ENCODE measurements around the gene APPBP2.

The APPBP2 gene, protein sequence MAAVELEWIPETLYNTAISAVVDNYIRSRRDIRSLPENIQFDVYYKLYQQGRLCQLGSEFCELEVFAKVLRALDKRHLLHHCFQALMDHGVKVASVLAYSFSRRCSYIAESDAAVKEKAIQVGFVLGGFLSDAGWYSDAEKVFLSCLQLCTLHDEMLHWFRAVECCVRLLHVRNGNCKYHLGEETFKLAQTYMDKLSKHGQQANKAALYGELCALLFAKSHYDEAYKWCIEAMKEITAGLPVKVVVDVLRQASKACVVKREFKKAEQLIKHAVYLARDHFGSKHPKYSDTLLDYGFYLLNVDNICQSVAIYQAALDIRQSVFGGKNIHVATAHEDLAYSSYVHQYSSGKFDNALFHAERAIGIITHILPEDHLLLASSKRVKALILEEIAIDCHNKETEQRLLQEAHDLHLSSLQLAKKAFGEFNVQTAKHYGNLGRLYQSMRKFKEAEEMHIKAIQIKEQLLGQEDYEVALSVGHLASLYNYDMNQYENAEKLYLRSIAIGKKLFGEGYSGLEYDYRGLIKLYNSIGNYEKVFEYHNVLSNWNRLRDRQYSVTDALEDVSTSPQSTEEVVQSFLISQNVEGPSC

DNA sequence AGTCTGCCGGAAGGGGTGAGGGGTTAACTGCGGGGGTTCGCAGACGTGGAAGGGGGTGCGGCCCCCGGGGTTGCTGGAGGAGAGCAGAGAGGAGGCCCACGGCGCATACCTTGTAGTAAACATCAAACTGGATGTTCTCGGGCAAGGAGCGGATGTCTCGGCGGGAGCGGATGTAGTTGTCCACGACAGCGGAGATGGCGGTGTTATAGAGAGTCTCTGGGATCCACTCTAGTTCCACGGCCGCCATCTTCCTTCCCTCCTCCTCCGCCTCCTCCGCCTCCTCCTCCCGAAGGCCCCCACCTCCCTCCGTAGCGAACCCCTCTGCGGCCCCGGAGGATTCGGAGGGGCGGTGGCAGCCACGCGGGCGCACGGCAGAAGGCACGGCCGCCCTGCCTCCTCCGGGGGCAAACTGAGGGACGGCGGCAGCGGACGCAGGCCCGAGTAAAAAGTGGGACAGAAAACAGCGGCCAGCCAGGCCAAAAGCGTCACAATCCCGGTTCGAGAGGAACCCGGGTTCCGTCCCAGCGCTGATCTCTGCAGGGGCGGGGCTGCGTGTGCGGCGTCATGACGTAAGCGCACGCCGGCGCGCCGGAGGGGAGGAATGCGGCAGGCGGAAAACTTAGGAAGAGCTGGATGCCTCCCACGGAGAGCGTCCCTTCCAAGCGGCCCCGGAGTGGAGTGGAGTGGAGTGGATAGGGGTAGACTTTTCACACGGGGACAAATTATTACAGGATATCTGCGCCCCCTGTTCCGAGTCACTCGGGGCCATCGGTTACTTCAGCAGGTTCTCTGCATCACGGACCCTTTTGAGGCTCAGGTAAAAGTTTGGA is at the start of gene APPBP2:
Gene APPBP2 (minus strand): TSS at position 558 of the 830 bp plus-strand sequence. CDS start 311 bp downstream, at position 247.
- DNase-seq (ENCODE audit: low read depth), result peak; percentile 56
- TF ChIP-seq, protein P1, sequence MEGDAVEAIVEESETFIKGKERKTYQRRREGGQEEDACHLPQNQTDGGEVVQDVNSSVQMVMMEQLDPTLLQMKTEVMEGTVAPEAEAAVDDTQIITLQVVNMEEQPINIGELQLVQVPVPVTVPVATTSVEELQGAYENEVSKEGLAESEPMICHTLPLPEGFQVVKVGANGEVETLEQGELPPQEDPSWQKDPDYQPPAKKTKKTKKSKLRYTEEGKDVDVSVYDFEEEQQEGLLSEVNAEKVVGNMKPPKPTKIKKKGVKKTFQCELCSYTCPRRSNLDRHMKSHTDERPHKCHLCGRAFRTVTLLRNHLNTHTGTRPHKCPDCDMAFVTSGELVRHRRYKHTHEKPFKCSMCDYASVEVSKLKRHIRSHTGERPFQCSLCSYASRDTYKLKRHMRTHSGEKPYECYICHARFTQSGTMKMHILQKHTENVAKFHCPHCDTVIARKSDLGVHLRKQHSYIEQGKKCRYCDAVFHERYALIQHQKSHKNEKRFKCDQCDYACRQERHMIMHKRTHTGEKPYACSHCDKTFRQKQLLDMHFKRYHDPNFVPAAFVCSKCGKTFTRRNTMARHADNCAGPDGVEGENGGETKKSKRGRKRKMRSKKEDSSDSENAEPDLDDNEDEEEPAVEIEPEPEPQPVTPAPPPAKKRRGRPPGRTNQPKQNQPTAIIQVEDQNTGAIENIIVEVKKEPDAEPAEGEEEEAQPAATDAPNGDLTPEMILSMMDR (IDR thresholded peaks at IDR 0.05; ENCODE audit: control insufficient read depth, extremely low read depth, insufficient read depth), result no peak
- H3K4me3 ChIP-seq (ENCODE audit: low read depth, low read length), result peak within 1 kb of the TSS; percentile 84

DNA sequence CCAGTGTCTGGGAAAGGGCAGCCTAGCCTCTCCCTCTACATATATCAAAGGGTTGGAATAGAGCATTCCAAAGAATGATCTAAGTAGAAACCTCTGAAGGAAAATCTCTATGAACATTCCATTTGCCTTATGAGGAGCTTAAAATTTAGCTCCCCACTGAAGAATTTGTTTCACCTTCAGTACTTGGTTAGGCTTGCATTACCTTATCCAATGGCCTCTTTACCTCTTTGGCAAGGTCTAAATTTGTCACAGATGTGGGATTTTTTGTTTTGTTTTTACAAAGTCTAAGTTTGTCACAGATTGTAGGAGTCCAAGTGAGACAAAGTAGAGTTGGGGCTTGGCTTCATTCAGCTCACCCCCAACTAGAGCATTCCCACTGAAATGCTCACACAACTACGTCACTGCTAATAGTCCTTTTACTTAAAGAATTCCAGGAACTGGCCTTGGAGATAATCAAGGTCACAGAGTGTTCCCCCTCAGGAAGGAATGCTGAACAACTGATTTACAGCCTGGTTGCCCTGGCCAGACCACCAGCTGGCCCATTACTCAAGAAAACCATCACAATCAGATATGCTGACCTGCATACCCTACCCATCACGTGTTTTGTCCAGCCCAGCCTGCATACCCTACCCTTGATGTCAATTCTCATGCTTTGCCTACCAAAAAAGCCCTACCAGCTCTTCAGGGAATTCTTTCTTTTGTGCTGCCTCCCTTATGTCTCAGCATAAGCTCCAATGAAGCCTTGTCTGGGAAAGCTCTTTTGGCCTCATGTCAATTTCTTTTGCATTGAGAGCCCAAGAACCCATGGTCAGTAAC is 47.4 kb upstream of the APPBP2 start:
- DNase-seq (ENCODE audit: low read depth), result no peak
- no peak overlapping the region for H3K4me3 ChIP-seq (ENCODE audit: low read depth, low read length)
- TF ChIP-seq, protein P1 (IDR thresholded peaks at IDR 0.05; ENCODE audit: control insufficient read depth, extremely low read depth, insufficient read depth), result no peak

DNA sequence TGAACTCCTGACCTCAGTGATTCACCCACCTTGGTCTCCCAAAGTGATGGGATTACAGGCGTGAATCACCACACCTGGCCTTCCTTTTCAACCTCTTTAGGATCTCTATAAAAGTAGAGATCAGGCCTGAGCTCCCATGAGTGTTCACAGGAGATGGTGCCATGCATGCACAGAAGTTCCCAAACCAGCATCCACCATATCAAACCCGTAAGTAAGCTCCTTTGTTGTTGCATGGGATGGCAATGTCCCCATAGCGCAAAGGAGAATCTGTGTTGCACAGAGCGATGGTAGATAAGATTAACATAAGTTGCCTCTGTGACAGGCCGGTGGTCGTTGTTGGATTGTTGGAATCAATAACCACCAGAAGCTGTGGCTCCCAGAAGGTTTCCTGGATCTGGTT is 39.2 kb upstream of the APPBP2 start:
- TF ChIP-seq, protein P1 (IDR thresholded peaks at IDR 0.05; ENCODE audit: control insufficient read depth, extremely low read depth, insufficient read depth), result no peak
- H3K4me3 ChIP-seq (ENCODE audit: low read depth, low read length), result no peak overlapping the region
- DNase-seq (ENCODE audit: low read depth), result no peak

DNA sequence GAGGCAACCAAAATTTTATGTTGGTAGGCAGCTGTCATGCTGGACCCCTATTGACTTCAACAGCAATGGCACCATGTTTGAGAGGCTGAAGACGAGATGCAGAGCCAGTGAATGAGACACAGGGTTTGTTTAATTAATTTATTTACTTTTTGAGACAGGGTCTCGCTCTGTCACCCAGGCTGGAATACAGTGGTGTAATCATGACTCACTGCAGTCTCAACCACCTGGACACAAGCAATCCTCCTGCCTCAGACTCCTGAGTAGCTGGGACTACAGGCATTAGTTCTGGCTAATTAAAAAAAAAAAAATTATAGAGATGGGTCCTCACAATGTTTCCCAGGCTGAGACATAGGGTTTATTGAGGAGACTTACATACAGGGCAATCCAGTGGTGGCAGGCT is 37.7 kb upstream of the APPBP2 start:
- no peak overlapping the region for H3K4me3 ChIP-seq (ENCODE audit: low read depth, low read length)
- TF ChIP-seq, protein P1 (IDR thresholded peaks at IDR 0.05; ENCODE audit: control insufficient read depth, extremely low read depth, insufficient read depth), result no peak
- no peak for DNase-seq (ENCODE audit: low read depth)

DNA sequence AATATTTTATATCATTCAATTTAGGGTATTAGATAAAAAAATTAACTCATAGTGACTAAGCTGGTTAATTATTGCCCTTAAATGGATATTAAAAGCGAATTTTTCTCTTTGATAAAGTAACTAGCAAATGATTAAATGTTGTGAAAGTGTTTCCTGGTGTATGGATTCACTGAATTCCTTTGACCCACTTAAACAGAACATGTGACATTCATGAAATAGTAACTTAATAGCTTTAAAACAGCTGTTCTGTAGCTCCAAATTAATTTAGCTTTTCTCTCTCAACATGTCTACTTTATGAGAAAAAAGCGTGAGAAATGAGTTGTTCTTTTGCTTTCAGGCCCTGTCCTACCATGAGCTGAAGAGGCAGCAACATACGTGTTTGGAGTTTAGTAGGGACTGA is 36.4 kb upstream of the APPBP2 start:
- TF ChIP-seq, protein P1 (IDR thresholded peaks at IDR 0.05; ENCODE audit: control insufficient read depth, extremely low read depth, insufficient read depth), result no peak
- no peak overlapping the region for H3K4me3 ChIP-seq (ENCODE audit: low read depth, low read length)
- no peak for DNase-seq (ENCODE audit: low read depth)

DNA sequence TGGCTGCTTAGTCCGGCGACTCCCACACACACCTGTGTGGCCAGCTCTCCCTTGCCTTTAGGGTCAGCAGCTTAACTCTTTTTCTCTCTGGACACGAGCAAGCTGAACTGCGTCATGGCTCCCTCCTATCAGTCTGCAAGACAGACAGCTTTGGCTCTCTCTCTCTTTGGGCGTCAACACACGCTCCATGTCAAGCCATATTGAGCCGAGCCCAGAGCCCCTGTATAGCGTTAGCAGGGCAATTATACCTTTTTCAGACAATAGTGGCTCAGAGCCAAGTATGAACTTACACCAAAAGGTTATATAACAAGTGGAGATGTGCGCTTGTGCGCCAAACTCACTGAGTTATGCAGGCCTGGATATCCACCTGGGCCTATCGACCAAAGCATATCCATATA is 34.8 kb upstream of the APPBP2 start:
- no peak for DNase-seq (ENCODE audit: low read depth)
- no peak overlapping the region for H3K4me3 ChIP-seq (ENCODE audit: low read depth, low read length)
- TF ChIP-seq, protein P1 (IDR thresholded peaks at IDR 0.05; ENCODE audit: control insufficient read depth, extremely low read depth, insufficient read depth), result no peak

Measured in LNCaP clone FGC (cell line).